ENCODE data around the gene LAD1.

LAD1 gene

DNA sequence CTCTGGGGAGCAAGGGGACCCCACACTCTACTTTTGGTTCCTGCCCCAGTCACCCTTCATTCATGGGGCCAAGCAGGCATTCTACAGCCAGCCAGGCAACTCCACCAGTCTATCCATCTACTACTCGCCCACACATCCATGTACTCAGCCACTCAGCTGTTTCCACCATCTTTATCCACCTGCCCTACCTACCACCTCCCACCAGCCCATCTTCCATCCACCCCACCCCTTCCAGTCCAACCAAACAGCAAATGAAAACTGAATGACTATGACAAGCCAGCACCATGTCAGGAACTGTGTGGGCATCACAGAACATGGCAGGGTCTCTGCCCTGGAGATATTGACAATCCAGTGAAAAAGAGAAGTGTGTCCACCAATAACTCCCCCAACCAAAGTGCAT, 7.9 kb downstream of the LAD1 start:
- FAIRE-seq: no peak

DNA sequence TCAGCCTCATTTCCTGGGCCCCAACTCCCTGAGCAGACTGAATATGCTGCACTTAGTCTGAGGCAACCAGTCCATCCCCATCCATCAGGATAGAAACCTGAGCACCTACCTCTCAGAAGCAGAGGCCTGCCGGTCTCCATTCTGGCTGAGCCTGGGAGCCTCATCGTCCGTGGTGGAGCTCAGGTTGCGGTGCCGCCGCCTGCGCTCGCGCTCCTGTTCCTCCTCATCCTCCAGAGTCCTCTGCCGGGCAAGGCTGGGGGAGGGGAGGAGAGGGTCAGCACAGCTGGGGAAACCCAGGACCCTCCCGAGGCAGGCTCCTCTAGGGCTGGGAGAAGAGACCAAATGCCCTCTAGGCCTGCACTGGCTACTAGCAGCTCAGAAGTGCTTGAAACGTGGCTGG, 10.1 kb downstream of the LAD1 start:
- no peak for FAIRE-seq

DNA sequence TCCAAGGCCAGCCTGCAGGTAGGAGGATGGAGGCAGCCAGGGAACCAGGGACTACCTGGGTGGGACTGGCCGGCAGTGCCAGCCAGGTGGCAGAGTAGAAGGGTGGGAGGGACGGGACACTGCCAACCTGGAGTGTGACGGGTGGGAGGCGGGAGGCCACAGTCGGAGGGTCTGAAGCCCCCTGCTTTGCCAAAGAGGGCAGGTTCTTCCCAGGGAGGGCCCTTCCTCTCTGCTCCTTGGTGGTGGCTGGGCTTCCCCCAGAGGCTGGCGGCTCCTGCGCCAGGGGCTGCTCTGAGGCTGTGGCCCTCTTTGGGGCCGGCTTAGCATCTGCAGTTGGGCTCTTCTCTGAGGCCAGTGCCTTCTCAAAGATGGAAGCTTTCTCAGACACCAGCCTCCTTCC, 12.9 kb downstream of the LAD1 start:
- FAIRE-seq: no peak

DNA sequence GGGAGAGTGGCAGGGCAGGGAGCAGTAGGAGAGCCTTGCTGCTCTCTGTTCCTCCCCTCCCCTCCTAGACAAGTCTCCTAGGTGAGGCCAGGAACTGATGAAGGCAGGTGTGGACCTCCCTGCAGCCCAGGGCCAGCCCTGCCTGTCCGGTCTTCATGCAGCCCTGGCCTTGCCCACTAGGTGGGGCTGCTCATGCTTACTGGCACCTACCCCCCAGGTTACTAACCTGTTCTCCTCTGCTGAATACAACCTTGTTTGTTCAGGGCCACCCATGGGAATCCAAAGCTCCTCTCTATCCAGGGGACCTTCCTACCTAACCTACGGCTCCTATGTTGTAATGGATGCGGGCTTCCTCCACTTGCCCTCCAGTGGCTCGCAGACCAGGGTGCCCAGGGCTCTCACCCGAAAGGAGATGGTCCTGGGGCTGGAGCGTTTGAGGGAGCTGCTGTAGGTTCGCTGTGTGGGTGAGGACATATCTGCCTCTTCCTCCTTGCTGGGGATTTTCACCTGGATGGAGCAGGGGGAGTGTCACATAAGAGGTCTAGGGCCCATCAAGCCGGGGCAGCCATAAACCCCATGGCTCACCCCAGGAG, 13.7 kb downstream of the LAD1 start:
- FAIRE-seq: no peak

DNA sequence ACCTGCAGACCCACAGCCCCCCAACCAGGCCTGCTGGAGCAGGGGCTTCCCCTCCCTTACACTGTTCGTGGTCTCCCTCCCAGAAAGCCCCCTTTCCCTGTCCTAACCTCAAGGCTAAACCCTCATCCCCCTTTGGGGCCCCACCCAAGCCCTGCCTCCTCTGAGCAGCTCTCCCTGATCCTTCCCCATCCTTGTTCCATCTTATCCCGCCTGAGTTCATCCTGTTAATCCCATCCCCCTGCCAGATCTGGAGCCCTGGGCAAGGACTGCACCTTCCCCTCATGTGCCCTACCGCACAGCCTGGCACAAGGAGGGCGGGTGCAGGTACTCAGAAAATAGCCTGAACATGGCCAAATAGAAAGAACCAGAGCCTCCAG, 14.7 kb downstream of the LAD1 start:
- FAIRE-seq: no peak

DNA sequence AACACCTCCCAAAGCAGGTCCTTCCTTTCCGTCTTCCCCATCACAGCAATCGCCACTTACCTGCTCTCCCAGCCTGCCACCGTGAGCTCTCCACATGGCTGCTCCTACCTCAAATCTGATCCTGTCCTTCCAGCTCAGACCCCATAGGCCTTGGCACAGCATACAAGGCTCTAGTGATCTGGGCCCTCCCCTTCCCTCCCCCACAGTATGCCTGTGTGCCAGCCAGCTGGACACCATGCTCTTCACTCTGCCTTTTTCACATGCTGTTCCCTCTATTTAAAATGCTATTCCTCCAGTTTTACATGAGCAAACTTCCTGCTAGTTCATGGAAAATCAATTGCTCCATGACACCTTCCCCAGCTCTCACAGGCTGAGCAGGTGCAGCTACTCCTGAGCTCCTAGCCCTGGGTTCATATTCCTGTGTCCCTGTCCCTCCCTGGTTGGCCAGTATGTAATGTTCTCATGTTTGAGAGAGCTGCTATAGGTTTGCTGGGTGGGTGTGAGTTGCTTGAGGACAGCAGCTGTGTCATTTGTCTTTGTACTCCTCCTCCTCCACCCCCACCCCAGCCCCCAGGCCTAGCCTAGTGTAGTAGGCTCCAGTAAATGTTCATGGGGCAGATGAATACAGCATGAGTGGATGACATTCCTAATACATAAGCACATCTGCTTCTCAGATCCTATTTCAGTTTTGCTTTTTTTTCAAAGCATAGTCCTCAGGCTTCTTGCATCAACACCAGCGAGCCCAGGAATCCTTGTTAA, 15.3 kb downstream of the LAD1 start:
- FAIRE-seq: no peak

DNA sequence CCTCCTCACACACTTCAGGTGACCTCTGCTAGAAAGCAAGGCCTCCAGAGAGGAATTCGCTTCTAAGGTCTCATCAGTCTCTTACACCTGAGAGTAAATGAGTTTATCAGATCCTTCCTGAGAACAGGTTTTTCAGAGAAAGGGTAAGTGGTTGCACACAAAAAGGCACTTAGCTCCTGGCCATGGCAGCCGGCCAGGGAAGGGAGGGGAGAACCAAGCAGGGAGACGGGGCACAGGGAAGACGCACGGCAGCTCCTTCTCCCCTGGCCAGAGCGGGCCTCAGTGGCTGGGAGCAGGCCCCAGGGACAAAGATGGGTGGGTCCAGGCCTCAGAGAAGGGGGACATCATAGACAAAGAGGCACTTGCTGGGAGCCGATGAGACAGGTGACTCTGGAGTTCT, 18.0 kb downstream of the LAD1 start:
- FAIRE-seq: no peak

DNA sequence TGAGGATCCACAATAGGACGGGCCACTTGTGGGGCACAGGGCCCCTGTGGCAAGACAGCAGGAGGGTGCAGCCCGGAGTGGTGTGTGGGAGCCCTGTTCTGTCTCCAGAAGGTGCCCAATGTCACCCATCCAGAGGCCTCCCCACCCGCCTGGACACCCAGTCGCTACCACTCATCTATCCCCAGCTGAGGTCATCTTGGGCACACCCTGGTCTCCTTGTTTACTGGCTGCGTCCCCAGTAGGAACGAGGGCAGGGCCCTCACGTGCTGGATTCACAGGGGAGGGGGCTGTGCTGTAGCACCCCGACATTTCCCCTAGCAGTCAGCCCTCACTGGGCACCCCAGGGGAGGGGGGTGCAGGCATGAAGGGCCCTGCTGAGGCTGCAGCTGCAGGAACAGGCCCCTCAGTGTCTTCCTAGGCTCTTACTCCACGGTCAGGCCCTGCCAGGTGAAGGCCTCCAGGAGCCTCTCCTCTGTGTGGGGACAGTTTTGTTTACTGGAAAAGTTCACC, 19.3 kb downstream of the LAD1 start:
- no peak for FAIRE-seq

DNA sequence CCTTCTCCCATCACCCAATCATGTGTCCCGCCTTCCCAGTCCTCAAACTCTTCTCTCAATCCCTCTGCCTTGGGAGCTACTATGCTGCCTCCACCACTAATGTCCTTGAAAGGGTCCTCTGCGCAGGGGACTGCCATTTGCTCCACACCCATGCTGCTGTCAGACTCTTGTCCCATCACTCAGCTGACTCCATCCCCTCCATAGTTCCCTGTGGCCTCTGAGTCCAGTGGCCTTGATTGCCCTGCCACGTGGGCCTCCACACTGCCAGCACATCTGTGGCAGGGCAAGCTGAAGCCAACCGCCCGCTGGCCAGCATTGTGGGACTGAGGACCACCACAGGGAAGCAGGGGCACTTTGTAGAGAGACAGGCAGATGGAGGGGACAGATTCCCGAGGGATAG, 20.3 kb downstream of the LAD1 start:
- FAIRE-seq: no peak

DNA sequence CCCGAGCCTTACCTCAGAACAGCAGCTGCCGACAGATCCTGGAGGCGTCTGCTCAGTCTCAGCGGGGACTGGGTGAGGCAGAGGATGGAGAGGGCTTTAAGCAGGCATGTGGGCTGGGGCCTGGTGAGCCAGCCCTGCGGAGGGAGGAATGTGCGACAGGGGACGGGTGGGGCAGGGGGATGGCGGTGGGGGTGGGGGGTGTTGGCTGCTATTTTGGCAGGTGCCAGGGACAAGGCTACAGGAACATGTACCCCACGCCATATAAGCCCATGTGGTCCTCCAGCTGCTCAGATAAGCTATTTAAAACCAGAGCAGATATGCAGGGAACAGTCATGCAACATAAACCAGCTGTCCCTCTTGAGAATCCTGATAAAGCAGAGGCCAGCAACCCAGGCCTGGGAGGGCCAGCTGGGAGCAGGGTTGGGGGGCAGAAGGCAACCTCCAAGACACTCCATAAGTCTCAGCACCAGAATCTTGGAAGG, 21.5 kb downstream of the LAD1 start, which contains the start of gene TNNT2:
TSS of gene TNNT2 (minus strand) at position 70 of the 482 bp plus-strand sequence. CDS start 4,426 bp downstream, outside the sequence.
- no peak for FAIRE-seq

DNA sequence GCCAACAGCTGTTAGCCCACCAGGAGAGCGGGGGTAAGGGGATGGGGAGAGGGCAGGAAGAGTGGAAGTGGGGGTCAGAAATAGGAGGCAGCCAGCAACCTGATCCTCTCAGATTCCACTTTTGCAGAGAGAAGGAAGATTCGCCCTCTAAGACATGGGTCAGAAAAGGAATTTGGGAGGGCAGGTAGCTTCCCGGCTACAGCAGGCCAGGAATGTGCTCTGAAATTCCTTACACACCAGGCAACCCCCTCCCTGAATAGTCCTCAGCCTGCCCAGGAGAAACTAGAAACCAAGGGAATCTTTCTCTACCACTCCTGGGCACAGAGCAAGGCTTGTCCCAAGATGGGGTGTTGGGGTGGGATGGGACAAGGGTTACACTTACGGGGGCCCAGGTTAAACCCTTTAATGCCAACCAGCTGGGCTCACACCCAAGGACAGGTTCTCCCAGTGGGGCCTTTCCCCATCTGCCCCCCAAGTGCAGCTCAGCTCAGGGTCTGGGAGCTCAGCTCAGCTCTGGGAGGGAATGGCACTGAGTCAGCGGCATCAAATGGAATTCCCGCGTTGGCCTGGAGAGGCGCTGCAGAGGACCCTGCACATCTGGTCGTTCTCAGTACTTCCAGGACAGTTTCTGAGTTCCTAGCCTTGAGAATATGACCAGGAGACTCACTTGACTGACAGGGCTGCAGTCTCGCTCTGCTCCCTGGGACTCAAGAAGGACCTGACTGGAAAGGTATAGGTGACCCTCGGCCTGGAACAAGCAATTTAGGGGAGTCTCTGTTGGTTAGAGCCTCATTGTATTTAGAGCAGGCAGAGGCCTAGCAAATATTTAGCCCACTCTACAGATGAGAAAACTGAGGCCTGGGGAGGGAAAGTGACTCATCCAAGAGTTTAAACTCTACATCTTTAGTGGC, 22.4 kb downstream of the LAD1 start:
- FAIRE-seq: peak; percentile 63

DNA sequence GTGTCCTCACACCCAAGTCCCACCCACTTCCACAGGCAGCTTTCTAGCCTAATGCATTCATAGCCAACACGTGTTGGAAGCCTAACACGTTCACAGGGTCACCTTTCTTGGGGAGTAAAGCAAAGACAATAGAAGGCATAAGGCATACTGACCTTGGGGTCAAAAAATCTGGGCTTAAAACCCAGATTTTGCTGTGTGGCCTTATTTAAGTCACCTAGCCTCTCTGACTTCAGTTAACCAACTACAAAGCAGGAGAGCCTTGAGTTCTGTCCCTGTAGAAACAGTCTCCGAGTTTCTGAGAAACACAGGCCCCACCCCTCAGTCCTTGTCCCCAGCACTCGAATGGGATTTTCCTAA, 23.0 kb downstream of the LAD1 start:
- FAIRE-seq: no peak

DNA sequence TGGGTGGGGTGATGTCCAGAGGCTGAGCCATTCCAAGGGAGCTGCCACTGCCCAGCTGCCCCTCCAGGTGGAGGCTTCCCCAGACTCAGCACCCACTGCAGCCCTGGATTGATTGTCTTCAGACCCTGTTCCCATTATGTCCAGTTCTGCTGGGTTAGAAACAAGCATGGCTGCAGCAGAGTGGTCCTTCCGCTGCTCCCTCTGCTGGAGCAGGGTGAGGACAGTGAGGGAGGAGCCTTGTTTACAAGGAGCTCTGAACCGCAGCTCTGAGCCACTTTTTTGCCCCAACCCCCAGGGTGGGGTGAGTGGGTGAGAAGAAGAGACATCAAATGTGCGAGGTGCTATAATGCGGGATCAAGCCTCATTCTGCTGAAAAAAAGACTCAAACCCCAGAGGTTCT, 24.0 kb downstream of the LAD1 start:
- FAIRE-seq: no peak

DNA sequence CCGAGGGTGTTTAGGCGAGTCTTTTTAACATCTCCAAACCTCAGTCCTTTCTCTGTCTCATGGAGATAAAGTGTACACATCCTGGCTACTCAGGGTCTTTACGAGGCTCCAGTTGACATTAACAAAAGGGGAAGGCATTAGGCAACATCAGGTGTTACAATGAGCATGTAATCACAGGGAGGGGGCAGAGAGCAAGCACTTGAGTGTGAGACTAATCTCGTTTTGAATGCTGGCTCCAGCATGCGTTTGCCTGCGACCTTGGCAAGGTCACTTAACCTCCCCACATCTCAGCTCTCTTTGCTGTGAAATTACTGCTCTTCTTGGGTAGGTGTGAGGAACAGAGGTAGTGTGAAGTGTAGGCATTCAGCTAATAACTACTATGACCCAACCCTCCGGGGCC, 24.8 kb downstream of the LAD1 start:
- no peak for FAIRE-seq

DNA sequence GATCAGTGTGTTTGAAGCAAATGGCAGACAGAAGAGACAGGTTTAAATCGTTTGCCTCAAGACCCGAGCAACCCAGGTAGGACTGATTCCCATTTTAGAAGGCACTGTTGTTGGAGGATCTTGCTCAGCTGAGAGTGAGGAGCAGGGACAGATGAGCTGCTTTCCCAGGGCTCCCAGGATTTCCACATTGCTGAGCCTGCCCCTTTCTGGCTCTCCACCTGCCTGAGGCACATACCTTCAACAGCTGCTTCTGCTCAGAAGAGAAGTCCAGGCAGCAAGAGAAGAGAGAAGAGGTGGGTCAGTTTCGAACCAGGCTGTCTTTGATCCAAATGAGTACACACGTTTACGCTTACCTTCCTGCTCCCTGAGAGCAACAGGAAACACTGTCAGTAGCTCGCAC, 27.3 kb downstream of the LAD1 start:
- no peak for FAIRE-seq

DNA sequence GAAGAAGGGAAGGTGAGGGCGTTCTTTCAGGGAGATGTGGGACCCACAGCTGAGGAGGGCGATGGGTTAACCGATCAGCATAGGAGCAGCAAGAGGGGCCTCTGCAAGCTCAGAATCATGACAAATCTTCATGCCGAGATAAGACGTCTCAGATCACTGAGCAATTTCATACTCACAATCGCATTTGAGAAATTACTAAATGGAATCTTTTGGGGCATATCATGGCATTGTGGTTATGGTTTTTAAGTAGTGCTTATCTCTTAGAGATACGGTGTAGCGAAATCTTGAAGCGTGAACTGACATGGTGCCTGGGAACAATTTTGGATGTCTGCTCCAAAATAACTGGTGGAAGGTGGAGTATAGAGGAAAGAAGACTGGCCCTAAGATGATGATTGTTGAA, 27.8 kb downstream of the LAD1 start:
- no peak for FAIRE-seq

DNA sequence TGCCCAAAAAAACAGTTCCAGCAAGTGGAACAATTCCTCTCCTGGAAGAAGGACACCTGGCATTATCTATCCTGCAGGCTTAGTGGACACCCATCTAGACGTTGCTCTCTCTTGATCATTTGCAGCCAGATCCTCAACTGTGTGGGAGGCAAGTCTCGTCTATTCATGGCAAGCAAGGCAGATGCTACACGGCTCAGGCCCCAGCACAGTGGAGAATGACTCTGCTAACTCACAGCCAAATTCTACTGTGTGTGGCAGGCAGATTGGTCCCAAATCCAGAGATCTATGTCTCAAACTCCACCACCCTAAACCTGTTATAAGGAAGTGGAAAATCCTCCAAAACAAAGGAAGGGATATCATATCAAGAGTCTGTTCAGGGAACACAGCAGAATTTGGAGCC, 28.6 kb downstream of the LAD1 start:
- FAIRE-seq: no peak

DNA sequence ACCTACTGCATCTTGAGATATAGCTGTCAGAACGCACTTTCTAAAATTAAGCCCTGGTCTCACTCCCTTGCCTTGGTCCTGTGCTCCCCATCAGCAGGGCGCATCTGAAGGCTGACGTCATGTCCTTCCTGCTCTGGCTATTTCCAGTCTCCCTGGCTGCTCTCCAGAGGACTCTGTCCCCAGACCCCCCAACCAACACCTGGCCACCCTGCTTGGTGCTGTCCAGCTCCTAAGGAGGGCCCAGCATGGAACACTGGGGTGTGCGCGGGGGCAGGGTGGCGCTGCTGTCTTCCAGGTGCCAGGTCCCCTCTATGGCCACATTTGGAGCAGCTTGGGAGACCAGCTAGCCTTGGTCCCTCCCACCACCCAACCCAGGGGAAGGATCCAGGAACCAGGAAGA, 29.9 kb downstream of the LAD1 start:
- FAIRE-seq: no peak

DNA sequence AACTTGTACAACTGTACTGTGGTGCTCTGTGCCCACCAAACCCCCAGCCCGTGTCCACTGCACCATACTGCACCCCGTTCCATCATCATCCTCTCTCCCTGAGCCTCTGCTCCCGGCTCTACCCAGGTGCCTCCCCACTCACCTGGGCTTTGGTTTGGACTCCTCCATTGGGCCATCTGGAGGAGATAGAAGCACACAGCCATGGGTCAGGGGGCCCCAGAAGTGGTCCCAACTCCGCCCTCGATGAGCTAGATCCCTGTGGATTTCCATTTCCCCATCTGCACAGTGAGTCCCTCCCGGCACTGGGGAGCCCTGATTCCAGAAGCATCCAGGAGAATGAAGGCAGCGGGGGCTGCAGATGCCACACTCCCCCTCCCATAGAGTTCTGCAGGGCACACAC, 32.4 kb downstream of the LAD1 start:
- no peak for FAIRE-seq

DNA sequence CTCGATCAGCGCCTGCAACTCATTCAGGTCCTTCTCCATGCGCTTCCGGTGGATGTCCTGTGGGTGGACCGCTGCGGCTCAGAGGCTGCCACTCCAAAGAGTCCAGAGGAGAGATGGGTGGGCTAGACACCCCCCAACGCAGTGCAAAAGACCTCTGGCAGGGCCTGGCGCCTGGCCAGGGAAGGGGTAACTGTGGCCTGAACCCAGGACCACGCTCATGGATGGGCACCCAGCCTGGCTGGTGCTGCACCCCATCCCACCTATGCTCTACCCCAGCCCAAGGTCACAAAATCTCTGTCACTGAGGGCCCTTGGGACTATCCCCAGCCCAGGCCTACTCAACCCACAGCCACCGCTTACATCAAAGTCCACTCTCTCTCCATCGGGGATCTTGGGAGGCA, 33.9 kb downstream of the LAD1 start:
- no peak for FAIRE-seq

DNA sequence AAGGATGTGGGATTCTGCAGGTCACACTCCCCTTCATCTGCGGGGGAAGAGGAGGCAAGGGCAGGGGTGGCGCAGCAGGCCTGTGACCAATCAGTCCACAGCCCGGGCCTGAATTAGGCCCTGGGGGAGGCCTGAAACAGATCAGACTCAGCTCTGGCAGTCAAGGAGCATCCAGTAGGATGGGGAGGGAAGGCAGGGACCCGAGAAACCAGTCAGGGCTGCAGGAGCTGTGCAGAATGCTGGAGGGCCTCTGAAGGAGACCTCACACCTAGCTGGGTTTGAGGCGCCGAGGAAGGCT, 34.4 kb downstream of the LAD1 start:
- FAIRE-seq: no peak

DNA sequence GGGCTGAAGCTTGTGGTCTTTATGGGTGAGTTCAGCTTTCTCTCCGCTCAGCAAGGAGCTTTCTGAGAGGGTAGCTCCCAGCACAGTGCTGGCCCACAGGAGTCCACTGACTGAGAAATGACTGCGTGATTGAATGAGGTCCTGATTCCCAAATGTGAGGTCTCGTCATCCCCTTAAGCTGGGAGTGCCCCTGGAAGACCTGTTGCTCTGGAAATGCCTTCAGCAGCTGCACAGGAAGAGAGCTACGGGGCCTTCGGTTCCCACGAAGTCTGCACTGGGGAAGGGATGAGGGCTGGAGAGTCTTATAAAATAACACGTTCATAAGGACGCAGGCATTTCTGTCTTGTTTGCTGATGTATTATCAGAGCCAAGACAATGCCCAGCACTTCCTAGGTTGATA, 35.7 kb downstream of the LAD1 start:
- FAIRE-seq: no peak

DNA sequence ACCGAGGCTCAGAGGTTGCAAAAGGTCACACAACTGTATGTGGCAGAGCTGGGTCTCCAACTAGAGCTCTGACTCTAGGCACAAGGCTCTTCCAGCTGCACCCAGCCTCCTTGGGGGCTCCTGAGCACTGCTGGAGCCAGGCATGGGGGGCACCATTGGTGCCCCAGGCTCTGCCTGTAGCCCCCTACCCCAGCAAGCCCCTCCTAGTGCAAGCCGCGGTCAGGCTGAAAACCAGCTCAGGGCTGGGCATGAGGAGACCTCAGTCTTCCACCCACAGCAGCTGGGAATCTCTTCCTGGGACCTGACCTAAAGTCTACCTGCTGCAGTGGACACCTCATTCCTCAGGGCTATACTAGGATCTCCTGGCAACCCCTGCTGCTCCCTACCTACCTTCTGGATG, 36.2 kb downstream of the LAD1 start:
- FAIRE-seq: no peak
